ENCODE results near the gene GPX7. TPM values are rescaled to one million over a fixed set of nuclear protein-coding genes. Genes with fewer than 3 reads are reported as not detected.

The GPX7 gene
- total RNA-seq, 1 experiment from 2014 or later = 9.9 TPM

DNA sequence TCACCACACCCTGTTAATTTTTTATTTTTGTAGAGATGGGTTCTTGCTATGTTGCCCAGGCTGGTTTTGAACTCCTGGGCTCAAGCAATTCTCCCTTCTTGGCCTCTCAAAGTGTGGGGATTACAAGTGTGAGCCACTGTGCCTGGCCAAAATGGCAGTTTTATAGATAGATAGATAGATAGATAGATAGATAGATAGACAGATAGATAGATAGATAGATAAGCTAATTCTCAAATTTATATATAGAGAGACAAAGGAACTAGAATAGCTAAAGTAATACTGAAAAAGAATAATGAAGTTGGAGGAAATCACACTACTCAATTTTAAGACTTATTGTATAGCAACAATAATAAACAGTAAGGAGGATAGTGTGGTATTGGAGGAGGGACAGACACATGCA is 51.9 kb downstream of the GPX7 start:
- no peaks in the 10 kb centered on the region for H3K4me1 Mint-ChIP-seq
- DNase-seq (ENCODE audit: low spot score) = no peak
- CTCF ChIA-PET = no interaction called here
- H3K4me3 Mint-ChIP-seq = no peak overlapping the region
- no peaks in the 10 kb centered on the region for H3K36me3 Mint-ChIP-seq
- TF ChIP-seq, protein P1, sequence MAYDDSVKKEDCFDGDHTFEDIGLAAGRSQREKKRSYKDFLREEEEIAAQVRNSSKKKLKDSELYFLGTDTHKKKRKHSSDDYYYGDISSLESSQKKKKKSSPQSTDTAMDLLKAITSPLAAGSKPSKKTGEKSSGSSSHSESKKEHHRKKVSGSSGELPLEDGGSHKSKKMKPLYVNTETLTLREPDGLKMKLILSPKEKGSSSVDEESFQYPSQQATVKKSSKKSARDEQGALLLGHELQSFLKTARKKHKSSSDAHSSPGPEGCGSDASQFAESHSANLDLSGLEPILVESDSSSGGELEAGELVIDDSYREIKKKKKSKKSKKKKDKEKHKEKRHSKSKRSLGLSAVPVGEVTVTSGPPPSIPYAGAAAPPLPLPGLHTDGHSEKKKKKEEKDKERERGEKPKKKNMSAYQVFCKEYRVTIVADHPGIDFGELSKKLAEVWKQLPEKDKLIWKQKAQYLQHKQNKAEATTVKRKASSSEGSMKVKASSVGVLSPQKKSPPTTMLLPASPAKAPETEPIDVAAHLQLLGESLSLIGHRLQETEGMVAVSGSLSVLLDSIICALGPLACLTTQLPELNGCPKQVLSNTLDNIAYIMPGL (CRISPR knock-in tag; IDR thresholded peaks at IDR 0.05) = no peak
- TF ChIP-seq ZBTB21 (CRISPR knock-in tag; IDR thresholded peaks at IDR 0.05; ENCODE audit: borderline replicate concordance) (no peak), NR2C2 (CRISPR knock-in tag; IDR thresholded peaks at IDR 0.05) (no peak), HMGA2 (CRISPR knock-in tag; IDR thresholded peaks at IDR 0.05) (no peak), ZNF416 (CRISPR knock-in tag; IDR thresholded peaks at IDR 0.05) (no peak), ESRRA (CRISPR knock-in tag; IDR thresholded peaks at IDR 0.05; ENCODE audit: borderline replicate concordance) (no peak)
- TF ChIP-seq, protein P2, sequence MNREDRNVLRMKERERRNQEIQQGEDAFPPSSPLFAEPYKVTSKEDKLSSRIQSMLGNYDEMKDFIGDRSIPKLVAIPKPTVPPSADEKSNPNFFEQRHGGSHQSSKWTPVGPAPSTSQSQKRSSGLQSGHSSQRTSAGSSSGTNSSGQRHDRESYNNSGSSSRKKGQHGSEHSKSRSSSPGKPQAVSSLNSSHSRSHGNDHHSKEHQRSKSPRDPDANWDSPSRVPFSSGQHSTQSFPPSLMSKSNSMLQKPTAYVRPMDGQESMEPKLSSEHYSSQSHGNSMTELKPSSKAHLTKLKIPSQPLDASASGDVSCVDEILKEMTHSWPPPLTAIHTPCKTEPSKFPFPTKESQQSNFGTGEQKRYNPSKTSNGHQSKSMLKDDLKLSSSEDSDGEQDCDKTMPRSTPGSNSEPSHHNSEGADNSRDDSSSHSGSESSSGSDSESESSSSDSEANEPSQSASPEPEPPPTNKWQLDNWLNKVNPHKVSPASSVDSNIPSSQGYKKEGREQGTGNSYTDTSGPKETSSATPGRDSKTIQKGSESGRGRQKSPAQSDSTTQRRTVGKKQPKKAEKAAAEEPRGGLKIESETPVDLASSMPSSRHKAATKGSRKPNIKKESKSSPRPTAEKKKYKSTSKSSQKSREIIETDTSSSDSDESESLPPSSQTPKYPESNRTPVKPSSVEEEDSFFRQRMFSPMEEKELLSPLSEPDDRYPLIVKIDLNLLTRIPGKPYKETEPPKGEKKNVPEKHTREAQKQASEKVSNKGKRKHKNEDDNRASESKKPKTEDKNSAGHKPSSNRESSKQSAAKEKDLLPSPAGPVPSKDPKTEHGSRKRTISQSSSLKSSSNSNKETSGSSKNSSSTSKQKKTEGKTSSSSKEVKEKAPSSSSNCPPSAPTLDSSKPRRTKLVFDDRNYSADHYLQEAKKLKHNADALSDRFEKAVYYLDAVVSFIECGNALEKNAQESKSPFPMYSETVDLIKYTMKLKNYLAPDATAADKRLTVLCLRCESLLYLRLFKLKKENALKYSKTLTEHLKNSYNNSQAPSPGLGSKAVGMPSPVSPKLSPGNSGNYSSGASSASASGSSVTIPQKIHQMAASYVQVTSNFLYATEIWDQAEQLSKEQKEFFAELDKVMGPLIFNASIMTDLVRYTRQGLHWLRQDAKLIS (CRISPR knock-in tag; IDR thresholded peaks at IDR 0.05; ENCODE audit: borderline replicate concordance) = no peak
- POLR2A ChIA-PET = no interaction called here
- no peak for ATAC-seq
- H3K27ac Mint-ChIP-seq = no peak overlapping the region
- no peaks in the 10 kb centered on the region for H3K27me3 Mint-ChIP-seq (ENCODE audit: low read depth)
- H3K9me3 Mint-ChIP-seq = no peaks in the 10 kb centered on the region

DNA sequence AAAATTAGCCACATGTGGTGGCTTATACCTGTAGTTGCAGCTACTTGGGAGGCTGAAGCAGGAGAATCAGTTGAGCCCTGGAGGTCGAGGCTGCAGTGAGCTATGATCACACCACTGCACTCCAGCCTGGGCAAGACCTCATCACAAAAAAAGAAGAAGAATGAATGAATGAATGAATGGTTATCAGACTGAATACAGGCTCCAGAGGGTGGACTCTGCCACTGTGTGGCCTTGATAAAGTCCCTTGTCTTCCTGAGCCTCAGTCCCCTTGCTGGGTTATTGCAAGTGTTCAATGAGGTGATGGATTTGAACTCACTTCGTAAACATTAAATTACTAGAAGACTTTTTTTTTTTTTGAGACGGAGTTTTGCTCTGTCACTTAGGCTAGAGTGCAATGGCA is 55.5 kb downstream of the GPX7 start:
- POLR2A ChIA-PET = no interaction called here
- DNase-seq (ENCODE audit: low spot score) = no peak
- peaks cover 29% of the 10 kb centered on the region for H3K4me1 Mint-ChIP-seq

More for the DNA sequence above, 55.5 kb downstream of the GPX7 start:
- H3K27ac Mint-ChIP-seq = no peak overlapping the region
- TF ChIP-seq ZNF232 (CRISPR knock-in tag; IDR thresholded peaks at IDR 0.05) (no peak), NR1H2 (CRISPR knock-in tag; IDR thresholded peaks at IDR 0.05) (no peak), CBFB (CRISPR knock-in tag; IDR thresholded peaks at IDR 0.05; ENCODE audit: low read depth) (no peak)
- TF ChIP-seq, protein P3, sequence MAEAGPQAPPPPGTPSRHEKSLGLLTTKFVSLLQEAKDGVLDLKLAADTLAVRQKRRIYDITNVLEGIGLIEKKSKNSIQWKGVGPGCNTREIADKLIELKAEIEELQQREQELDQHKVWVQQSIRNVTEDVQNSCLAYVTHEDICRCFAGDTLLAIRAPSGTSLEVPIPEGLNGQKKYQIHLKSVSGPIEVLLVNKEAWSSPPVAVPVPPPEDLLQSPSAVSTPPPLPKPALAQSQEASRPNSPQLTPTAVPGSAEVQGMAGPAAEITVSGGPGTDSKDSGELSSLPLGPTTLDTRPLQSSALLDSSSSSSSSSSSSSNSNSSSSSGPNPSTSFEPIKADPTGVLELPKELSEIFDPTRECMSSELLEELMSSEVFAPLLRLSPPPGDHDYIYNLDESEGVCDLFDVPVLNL (CRISPR knock-in tag; IDR thresholded peaks at IDR 0.05; ENCODE audit: borderline replicate concordance, low read depth) = no peak
- CTCF ChIA-PET = no interaction called here
- H3K27me3 Mint-ChIP-seq (ENCODE audit: low read depth) = no peaks in the 10 kb centered on the region
- H3K9me3 Mint-ChIP-seq = no peaks in the 10 kb centered on the region
- H3K36me3 Mint-ChIP-seq = no peaks in the 10 kb centered on the region
- H3K4me3 Mint-ChIP-seq = no peak overlapping the region
- ATAC-seq = no peak

Other genes starting within 250 kb of the GPX7 start
- 12.8 to 22.6 TPM (median 14.9 TPM) in 3 replicates for gene CC2D1B, start 236.2 kb upstream of the GPX7 start, total RNA-seq (2021)
- 33.6 to 45.2 TPM (median 34.0 TPM) in 3 replicates for gene ORC1, start 197.9 kb upstream of the GPX7 start, total RNA-seq (2021)
- gene PRPF38A, start 197.8 kb upstream of the GPX7 start, total RNA-seq (2021) = 59.6 to 62.4 TPM (median 59.7 TPM) in 3 replicates
- 57.4 to 63.6 TPM (median 63.3 TPM) in 3 replicates for gene TUT4, start 49.3 kb upstream of the GPX7 start, total RNA-seq (2021)
- gene SHISAL2A, start 30.8 kb downstream of the GPX7 start, total RNA-seq (2021) = 0.60 to 1.7 TPM (median 1.4 TPM) in 3 replicates
- 43.7 to 49.6 TPM (median 47.0 TPM) in 3 replicates for gene COA7, start 96.0 kb downstream of the GPX7 start, total RNA-seq (2021)
- 19.2 to 19.9 TPM (median 19.4 TPM) in 3 replicates for gene ZYG11B, start 124.1 kb downstream of the GPX7 start, total RNA-seq (2021)
- gene ZYG11A, start 240.4 kb downstream of the GPX7 start, total RNA-seq (2021) = 5.2 to 7.3 TPM (median 6.1 TPM) in 3 replicates